Kidney epithelial cell (primary cell): ENCODE results near the gene SGMS1. TPM values are rescaled to one million over a fixed set of nuclear protein-coding genes. Genes with fewer than 3 reads are reported as not detected.

ENCODE experiments used
- DNase-seq: peaks from one replicate; pipeline ENCODE4 v3.0.0-alpha.2; 2010; ENCODE audit warnings: low read depth
- H3K27me3 ChIP-seq: 2 replicates; pipeline ENCODE4 v1.6.0; 2011; ENCODE audit warnings: low read length; ENCODE audit not compliant: control insufficient read depth, insufficient read depth
- H3K36me3 ChIP-seq: 2 replicates; pipeline ENCODE4 v1.5.1; 2011; ENCODE audit warnings: low read length; ENCODE audit not compliant: control insufficient read depth, insufficient read depth
- H3K4me3 ChIP-seq: 2 replicates; pipeline ENCODE4 v1.5.1; 2011; ENCODE audit warnings: low read depth, mild to moderate bottlenecking, control low read depth, low read length
- CTCF ChIP-seq: IDR thresholded peaks from 2 replicates; pipeline ENCODE4 v1.5.1; 2011; ENCODE audit warnings: mild to moderate bottlenecking, moderate library complexity, low read length, control low read depth, inconsistent platforms; ENCODE audit not compliant: insufficient read depth, poor library complexity, severe bottlenecking
- total RNA-seq: library from RNA; depleted of rRNA; stranded (reverse); fragments of >200 nt; gene quantifications from 2 replicates; pipeline ENCODE4 v1.2.3, GENCODE V29; 2015

Gene SGMS1
- total RNA-seq, 1 donor from 2014 or later = 27.0 TPM

GRCh38 chr10:50385624-50386023 lies 238.1 kb downstream of the SGMS1 start:
- Histone ChIP-seq H3K36me3 (no peaks in the 10 kb centered on the region), H3K27me3 (no peaks in the 10 kb centered on the region), H3K4me3 (no peak overlapping the region)
- no peak for TF ChIP-seq CTCF
- DNase-seq = no peak

GRCh38 chr10:50384898-50385297 lies 238.9 kb downstream of the SGMS1 start:
- Histone ChIP-seq H3K4me3 (no peak overlapping the region), H3K36me3 (no peaks in the 10 kb centered on the region), H3K27me3 (no peaks in the 10 kb centered on the region)
- no peak for DNase-seq
- TF ChIP-seq CTCF = no peak

GRCh38 chr10:50384238-50384637 lies 239.5 kb downstream of the SGMS1 start:
- no peaks in the 10 kb centered on the region for H3K36me3 ChIP-seq
- no peak for TF ChIP-seq CTCF
- H3K27me3 ChIP-seq = no peaks in the 10 kb centered on the region
- H3K4me3 ChIP-seq = no peak overlapping the region
- DNase-seq = no peak

- no peak for TF ChIP-seq CTCF
- DNase-seq = no peak
- Histone ChIP-seq H3K27me3 (no peaks in the 10 kb centered on the region), H3K36me3 (no peaks in the 10 kb centered on the region), H3K4me3 (no peak overlapping the region)
These were observed 241.2 kb downstream of the SGMS1 start for GRCh38 chr10:50382576-50383023.

DNA sequence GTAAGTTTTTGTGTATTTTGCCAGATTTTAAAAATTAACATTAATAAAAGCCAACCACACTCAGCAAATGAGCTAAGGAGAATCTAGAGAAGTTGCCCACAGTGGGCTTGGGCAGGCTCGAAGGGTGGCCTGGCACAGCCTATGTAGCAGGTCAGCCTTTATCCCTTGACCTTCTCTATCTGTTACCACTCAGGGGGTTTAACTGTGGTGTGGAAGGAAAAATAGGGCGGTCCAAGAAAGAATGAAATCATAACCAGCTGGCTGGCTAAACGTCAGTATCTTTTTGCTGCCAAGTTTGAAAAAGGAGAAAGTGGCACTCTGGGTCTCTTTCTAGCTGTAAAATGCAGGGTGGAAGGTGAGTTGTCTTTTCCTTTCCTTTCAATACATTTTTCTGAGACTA lies 242.1 kb downstream of the SGMS1 start:
- Histone ChIP-seq H3K36me3 (no peaks in the 10 kb centered on the region), H3K27me3 (no peaks in the 10 kb centered on the region), H3K4me3 (no peak overlapping the region)
- DNase-seq = no peak
- no peak for TF ChIP-seq CTCF

- TF ChIP-seq CTCF = no peak
- no peak for DNase-seq
- Histone ChIP-seq H3K27me3 (no peaks in the 10 kb centered on the region), H3K36me3 (no peaks in the 10 kb centered on the region), H3K4me3 (no peak overlapping the region)
These were observed 244.1 kb downstream of the SGMS1 start for GRCh38 chr10:50379616-50380015.
